Mucosa of stomach (tissue), 1 donor: ENCODE data around the gene COL19A1.

ENCODE experiments used
- H3K27me3 ChIP-seq: one replicate; pipeline ENCODE4 v1.7.0; 2013; ENCODE audit warnings: mild to moderate bottlenecking, low read length; ENCODE audit not compliant: control insufficient read depth, insufficient read depth
- H3K36me3 ChIP-seq: one replicate; pipeline ENCODE4 v1.7.0; 2013; ENCODE audit warnings: low read length; ENCODE audit not compliant: control insufficient read depth, insufficient read depth
- H3K4me1 ChIP-seq: one replicate; pipeline ENCODE4 v1.7.0; 2013; ENCODE audit warnings: mild to moderate bottlenecking, low read length; ENCODE audit not compliant: control insufficient read depth, insufficient read depth
- H3K4me3 ChIP-seq: one replicate; pipeline ENCODE4 v1.7.0; 2013; ENCODE audit warnings: low read length
- H3K9ac ChIP-seq: one replicate; pipeline ENCODE4 v1.7.0; 2013; ENCODE audit warnings: mild to moderate bottlenecking, low read length, moderate library complexity
- H3K9me3 ChIP-seq: one replicate; pipeline ENCODE4 v1.7.0; 2013; ENCODE audit warnings: mild to moderate bottlenecking, low read length, moderate library complexity; ENCODE audit not compliant: control insufficient read depth
- donor health status: Pancreatic carcinoma.

Gene COL19A1

DNA sequence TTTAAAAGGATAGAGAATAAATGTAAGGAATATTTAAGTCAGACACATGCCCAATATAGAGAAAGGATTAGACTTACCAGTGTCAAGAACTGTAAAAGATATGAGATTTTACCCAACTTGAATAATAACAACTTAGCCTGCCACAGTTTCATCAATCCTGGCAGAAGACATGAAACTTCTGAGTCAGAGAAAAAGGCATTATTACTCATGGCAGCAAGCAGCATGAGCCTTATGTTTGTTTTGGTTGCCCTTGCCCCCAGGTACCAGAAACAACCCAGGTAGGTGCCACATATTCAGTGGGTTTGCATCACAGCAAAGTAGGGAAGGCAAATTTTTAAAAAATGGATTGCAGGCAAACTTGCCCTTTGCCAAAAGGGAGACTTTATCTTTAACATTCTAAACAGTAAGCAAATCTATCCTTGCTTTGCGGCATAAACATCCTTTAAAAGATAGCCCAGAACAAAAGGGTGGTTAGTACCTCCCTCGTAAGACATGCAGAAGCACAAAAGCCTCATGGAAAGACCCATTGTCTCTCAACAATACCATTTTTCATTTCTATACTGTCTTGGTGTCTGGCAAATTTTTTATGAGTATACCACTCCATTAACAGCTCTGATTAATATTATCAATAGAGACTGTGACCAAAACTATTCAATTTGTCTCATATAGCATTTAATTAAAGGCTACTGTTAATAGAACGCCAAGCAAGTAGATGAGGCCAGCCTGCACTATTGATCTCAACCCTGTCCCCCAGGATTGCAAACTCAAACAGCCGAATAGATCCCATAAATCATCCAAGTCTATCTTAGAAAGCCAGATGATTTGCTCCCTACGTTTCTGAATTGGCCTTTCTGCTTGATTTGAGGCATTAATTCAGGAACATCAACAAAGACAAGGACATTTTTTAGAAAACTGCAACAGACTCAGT is 185.1 kb downstream of the COL19A1 start:
- no peaks in the 10 kb centered on the region for H3K4me1 ChIP-seq
- no peaks in the 10 kb centered on the region for H3K9me3 ChIP-seq
- no peaks in the 10 kb centered on the region for H3K27me3 ChIP-seq
- no peak overlapping the region for H3K9ac ChIP-seq
- H3K4me3 ChIP-seq, result no peak overlapping the region
- H3K36me3 ChIP-seq, result no peaks in the 10 kb centered on the region

DNA sequence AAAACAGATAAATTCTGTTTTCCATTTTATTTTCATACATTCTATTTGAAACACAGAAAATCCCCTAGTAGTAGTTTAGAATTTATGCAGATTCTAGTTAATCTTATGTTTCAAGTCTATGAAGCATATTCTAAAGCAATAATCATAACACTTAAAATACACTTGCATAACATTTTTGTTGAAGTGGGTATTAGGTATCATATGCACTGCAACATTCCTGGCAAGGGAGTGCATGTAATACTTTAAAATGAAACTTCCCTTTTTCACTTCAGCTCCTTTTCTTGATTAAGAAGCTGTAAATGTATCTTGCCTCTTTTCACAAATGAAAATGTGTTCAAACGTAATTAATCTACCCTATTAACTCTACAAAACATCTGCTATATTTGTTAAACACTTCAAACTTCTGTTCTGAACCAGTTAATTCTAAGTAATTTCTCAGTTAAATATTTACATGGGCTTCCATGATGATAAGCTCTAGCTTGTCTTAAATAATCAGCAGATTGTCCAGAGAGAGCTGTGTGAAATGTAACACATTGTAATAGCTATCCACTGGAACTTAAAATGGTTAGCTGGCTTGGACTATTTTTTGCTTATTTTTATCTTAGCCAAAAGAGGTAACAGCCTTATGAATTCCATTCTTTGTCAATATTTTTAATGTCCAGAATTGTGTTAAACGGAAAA is 192.8 kb downstream of the COL19A1 start:
- H3K27me3 ChIP-seq, result no peaks in the 10 kb centered on the region

DNA sequence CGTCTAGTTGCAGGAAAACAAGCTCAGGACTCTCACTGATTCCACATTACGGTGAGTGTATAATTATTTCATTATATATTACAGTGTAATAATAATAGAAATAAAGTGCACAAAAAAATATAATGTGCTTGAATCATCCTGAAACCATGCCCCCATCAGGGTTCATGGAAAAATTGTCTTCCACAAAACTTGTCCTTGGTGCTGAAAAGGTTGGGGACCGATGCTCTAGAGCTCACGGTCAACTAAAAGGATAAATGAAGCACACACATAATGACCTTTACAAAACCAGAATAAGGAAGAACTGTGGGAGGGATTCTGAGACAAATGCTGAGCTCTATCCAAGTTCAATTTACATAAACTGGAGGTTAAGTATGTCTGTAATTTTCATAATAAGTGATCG is 194.3 kb downstream of the COL19A1 start:
- Histone ChIP-seq H3K36me3 (no peaks in the 10 kb centered on the region), H3K27me3 (no peaks in the 10 kb centered on the region), H3K4me1 (no peaks in the 10 kb centered on the region), H3K9ac (no peak overlapping the region), H3K9me3 (no peaks in the 10 kb centered on the region), H3K4me3 (no peak overlapping the region)

More for the DNA sequence above, 192.8 kb downstream of the COL19A1 start:
- Histone ChIP-seq H3K9ac (no peak overlapping the region), H3K9me3 (no peaks in the 10 kb centered on the region), H3K4me1 (no peaks in the 10 kb centered on the region), H3K4me3 (no peak overlapping the region), H3K36me3 (no peaks in the 10 kb centered on the region)

DNA sequence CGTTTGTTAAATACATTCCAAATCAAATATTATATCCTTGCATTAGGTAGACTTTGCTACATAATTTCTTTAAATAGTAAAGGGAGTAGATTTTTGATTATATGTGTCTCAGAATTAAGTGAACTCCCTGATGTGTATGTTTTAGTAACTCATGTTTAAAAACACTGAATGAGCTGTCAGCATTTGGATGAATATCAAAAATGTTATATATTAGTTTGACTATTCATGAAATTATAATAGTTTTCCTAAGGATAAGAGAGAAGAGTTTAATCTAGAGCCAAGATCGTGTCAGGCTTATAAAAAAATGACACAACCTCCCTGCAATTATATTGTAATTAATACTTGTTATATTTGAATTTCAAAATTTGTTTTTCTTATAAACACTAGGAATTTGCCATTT is 195.2 kb downstream of the COL19A1 start:
- Histone ChIP-seq H3K4me1 (no peaks in the 10 kb centered on the region), H3K9ac (no peak overlapping the region), H3K36me3 (no peaks in the 10 kb centered on the region), H3K27me3 (no peaks in the 10 kb centered on the region), H3K4me3 (no peak overlapping the region), H3K9me3 (no peaks in the 10 kb centered on the region)

GRCh38 chr6:70062010-70062409 is 195.7 kb downstream of the COL19A1 start:
- no peak overlapping the region for H3K4me3 ChIP-seq
- H3K4me1 ChIP-seq, result no peaks in the 10 kb centered on the region
- no peaks in the 10 kb centered on the region for H3K36me3 ChIP-seq
- H3K9me3 ChIP-seq, result no peaks in the 10 kb centered on the region
- H3K9ac ChIP-seq, result no peak overlapping the region
- no peaks in the 10 kb centered on the region for H3K27me3 ChIP-seq

- H3K27me3 ChIP-seq, result no peaks in the 10 kb centered on the region
- H3K4me3 ChIP-seq, result no peak overlapping the region
- H3K9ac ChIP-seq, result no peak overlapping the region
- H3K36me3 ChIP-seq, result no peaks in the 10 kb centered on the region
- no peaks in the 10 kb centered on the region for H3K9me3 ChIP-seq
- H3K4me1 ChIP-seq, result no peaks in the 10 kb centered on the region
Measured at GRCh38 chr6:70072540-70073179, 206.3 kb downstream of the COL19A1 start.

- Histone ChIP-seq H3K27me3 (no peaks in the 10 kb centered on the region), H3K4me1 (no peaks in the 10 kb centered on the region), H3K36me3 (no peaks in the 10 kb centered on the region), H3K9me3 (no peaks in the 10 kb centered on the region), H3K4me3 (no peak overlapping the region), H3K9ac (no peak overlapping the region)
Measured at GRCh38 chr6:70073637-70074036, 207.3 kb downstream of the COL19A1 start.

- Histone ChIP-seq H3K4me1 (no peaks in the 10 kb centered on the region), H3K27me3 (no peaks in the 10 kb centered on the region), H3K9ac (no peak overlapping the region), H3K36me3 (no peaks in the 10 kb centered on the region), H3K4me3 (no peak overlapping the region), H3K9me3 (no peaks in the 10 kb centered on the region)
Measured at GRCh38 chr6:70079241-70079640, 212.9 kb downstream of the COL19A1 start.

- H3K4me3 ChIP-seq, result no peak overlapping the region
- no peaks in the 10 kb centered on the region for H3K27me3 ChIP-seq
- H3K36me3 ChIP-seq, result no peaks in the 10 kb centered on the region
- no peaks in the 10 kb centered on the region for H3K9me3 ChIP-seq
- no peak overlapping the region for H3K9ac ChIP-seq
- H3K4me1 ChIP-seq, result no peaks in the 10 kb centered on the region
Measured at GRCh38 chr6:70080443-70081070, 214.2 kb downstream of the COL19A1 start.

- Histone ChIP-seq H3K4me3 (no peak overlapping the region), H3K9ac (no peak overlapping the region), H3K9me3 (no peaks in the 10 kb centered on the region), H3K4me1 (no peaks in the 10 kb centered on the region), H3K36me3 (no peaks in the 10 kb centered on the region), H3K27me3 (no peaks in the 10 kb centered on the region)
Measured at GRCh38 chr6:70082830-70083229, 216.5 kb downstream of the COL19A1 start.

GRCh38 chr6:70086806-70087205 is 220.4 kb downstream of the COL19A1 start:
- H3K4me3 ChIP-seq, result no peak overlapping the region
- H3K27me3 ChIP-seq, result no peaks in the 10 kb centered on the region
- H3K36me3 ChIP-seq, result no peaks in the 10 kb centered on the region
- no peaks in the 10 kb centered on the region for H3K9me3 ChIP-seq
- no peak overlapping the region for H3K9ac ChIP-seq
- no peaks in the 10 kb centered on the region for H3K4me1 ChIP-seq

DNA sequence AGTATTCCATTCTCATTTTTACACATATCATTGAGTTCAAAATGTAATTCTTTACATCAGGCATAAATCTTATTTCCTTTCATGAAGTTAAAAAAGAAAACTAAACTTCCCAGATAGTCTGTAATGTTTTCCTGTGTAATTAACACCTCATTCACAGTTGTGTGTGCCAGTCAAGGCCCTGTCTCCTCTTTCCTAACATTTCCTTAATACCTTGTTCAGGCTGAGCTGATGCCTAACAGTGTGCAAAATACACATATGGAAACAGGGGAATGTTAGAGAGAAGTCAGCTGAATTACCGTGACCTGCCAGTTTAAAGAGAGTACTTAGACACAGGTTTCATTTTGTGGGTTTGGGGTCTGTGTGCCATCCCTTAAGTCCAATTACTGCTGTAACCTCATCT is 227.8 kb downstream of the COL19A1 start:
- Histone ChIP-seq H3K9me3 (no peaks in the 10 kb centered on the region), H3K4me1 (no peaks in the 10 kb centered on the region), H3K36me3 (no peaks in the 10 kb centered on the region), H3K27me3 (no peaks in the 10 kb centered on the region), H3K9ac (no peak overlapping the region), H3K4me3 (no peak overlapping the region)
